Nephron progenitor cell (in vitro differentiated cells): ENCODE results near the gene RPS21.

Experiments
- DNase-seq: peaks from one replicate; pipeline ENCODE4 v3.0.0; 2021
- H3K27ac Mint-ChIP-seq: 2 replicates; pipeline ENCODE4 v1.8.0; 2021; ENCODE audit warnings: mild to moderate bottlenecking, moderate library complexity, mixed read lengths
- H3K27me3 Mint-ChIP-seq: 2 replicates; pipeline ENCODE4 v1.8.0; 2021; ENCODE audit warnings: mild to moderate bottlenecking, low read depth, mixed read lengths; ENCODE audit not compliant: poor library complexity
- H3K36me3 Mint-ChIP-seq: 2 replicates; pipeline ENCODE4 v1.8.0; 2021; ENCODE audit warnings: low read depth, mixed read lengths
- H3K4me1 Mint-ChIP-seq: 2 replicates; pipeline ENCODE4 v1.8.0; 2021; ENCODE audit warnings: mixed read lengths
- H3K4me3 Mint-ChIP-seq: 2 replicates; pipeline ENCODE4 v1.8.0; 2021; ENCODE audit warnings: mild to moderate bottlenecking, moderate library complexity, mixed read lengths
- H3K9me3 Mint-ChIP-seq: 2 replicates; pipeline ENCODE4 v1.8.0; 2021; ENCODE audit warnings: mild to moderate bottlenecking, moderate library complexity, mixed read lengths
- CTCF ChIP-seq: fragments of 200-600 bp; sonication (generic); IDR thresholded peaks from 2 replicates; pipeline ENCODE4 v1.5.0; 2021; ENCODE audit warnings: antibody characterized with exemption

The RPS21 gene

GRCh38 chr20:62381202-62381797 lies 5.6 kb upstream of the RPS21 start:
- DNase-seq: no peak

GRCh38 chr20:62381842-62382241 lies 5.1 kb upstream of the RPS21 start:
- no peak for DNase-seq
- peaks cover 48% of the 10 kb centered on the region for H3K4me1 Mint-ChIP-seq
- peaks cover 6% of the 10 kb centered on the region for H3K9me3 Mint-ChIP-seq
- peaks cover 3% of the 10 kb centered on the region for H3K27me3 Mint-ChIP-seq
- H3K36me3 Mint-ChIP-seq: peaks cover 21% of the 10 kb centered on the region
- no peak for TF ChIP-seq CTCF
- no peak overlapping the region for H3K4me3 Mint-ChIP-seq
- H3K27ac Mint-ChIP-seq: no peak overlapping the region

More at GRCh38 chr20:62381202-62381797, 5.6 kb upstream of the RPS21 start:
- TF ChIP-seq CTCF: no peak
- Mint-ChIP-seq H3K27me3 (peaks cover 3% of the 10 kb centered on the region), H3K9me3 (peaks cover 6% of the 10 kb centered on the region), H3K36me3 (peaks cover 21% of the 10 kb centered on the region), H3K4me3 (peak overlapping the region; percentile 32), H3K4me1 (peaks cover 52% of the 10 kb centered on the region), H3K27ac (peak overlapping the region; percentile 53)

GRCh38 chr20:62382306-62383198 lies 4.4 kb upstream of the RPS21 start:
- DNase-seq: peak; percentile 87
- Mint-ChIP-seq H3K4me3 (peak overlapping the region; percentile 52), H3K9me3 (peaks cover 6% of the 10 kb centered on the region), H3K36me3 (peaks cover 22% of the 10 kb centered on the region), H3K27me3 (peaks cover 3% of the 10 kb centered on the region), H3K4me1 (peaks cover 45% of the 10 kb centered on the region), H3K27ac (no peak overlapping the region)
- peak; percentile 89 for TF ChIP-seq CTCF

- DNase-seq: no peak
These were observed 463 bp downstream of the RPS21 start for GRCh38 chr20:62387219-62387913.

More at GRCh38 chr20:62387219-62387913, 463 bp downstream of the RPS21 start:
- TF ChIP-seq CTCF: no peak
- Mint-ChIP-seq H3K4me3 (peak overlapping the region; percentile 96), H3K36me3 (peaks cover 37% of the 10 kb centered on the region), H3K27ac (peak overlapping the region; percentile 84), H3K4me1 (peaks cover 53% of the 10 kb centered on the region), H3K9me3 (no peaks in the 10 kb centered on the region), H3K27me3 (peaks cover 8% of the 10 kb centered on the region)
